HG02870 (cell line): ENCODE results near the gene TRAPPC2B.
A peak's percentile ranks its signal among the peaks of the same experiment; 100 is the strongest.
"Not testable (repeated sequence)": the region's sequence is repeated elsewhere in the genome, so short reads cannot be mapped to it uniquely, and the experiment has no call there.

Experiments used
- ATAC-seq: cut with Tn5 transposase; IDR thresholded peaks from one replicate; pipeline ENCODE4 v1.9.1; 2021; ENCODE audit warnings: mild to moderate bottlenecking, moderate library complexity; ENCODE audit not compliant: unreplicated experiment

Gene TRAPPC2B

DNA sequence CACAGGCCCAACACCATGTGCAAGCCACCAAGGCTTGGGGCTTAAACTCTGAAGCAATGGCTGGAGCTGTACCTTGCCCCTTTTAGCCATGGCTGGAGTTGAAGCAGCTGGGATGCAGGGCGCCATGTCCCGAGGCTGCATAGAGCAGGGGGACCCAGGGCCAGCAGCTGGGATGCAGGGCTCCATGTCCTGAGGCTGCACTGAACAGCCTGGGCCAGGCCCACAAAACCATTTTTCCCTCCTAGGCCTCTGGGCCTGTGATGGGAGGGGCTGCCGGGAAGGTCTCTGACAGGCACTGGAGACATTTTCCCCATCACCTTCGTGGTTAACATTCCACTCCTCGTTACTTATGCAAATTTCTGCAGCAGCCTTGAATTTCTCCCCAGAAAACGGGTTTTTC, 10.8 kb downstream of the TRAPPC2B start:
- ATAC-seq = no peak

DNA sequence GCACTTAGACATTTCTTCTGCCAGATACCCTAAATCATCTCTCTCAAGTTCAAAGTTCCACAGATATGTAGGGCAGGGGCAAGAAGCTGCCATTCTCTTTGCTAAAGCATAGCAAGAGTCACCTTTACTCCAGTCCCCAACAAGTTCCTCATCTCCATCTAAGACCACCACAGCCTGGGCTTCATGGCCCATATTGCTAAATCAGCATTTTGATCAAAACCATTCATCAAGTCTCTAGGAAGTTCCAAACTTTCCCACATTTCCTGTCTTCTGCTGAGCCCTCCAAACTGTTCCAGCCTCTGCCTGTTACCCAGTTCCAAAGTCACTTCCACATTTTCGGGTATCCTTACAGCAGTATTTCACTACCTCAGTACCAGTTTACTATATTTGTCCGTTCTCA, 11.3 kb downstream of the TRAPPC2B start:
- ATAC-seq = not testable (repeated sequence)

DNA sequence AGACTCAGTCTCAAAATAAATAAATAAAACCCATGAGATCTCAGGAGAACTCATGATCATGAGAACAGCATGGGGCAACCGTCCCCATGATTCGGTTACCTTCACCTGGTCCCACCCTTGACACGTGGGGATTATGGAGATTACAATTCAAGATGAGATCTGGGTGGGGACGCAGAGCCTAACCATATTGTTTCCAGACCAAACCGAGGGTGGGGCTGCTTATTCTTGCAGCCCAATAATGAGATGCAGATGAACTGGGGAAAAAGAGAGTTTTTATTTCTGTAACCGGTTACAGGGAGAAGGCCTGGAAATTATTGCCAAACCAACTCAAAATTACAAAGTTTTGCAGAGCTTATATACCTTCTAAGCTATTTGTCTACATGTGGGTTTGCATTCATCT, 12.8 kb downstream of the TRAPPC2B start:
- ATAC-seq = no peak

DNA sequence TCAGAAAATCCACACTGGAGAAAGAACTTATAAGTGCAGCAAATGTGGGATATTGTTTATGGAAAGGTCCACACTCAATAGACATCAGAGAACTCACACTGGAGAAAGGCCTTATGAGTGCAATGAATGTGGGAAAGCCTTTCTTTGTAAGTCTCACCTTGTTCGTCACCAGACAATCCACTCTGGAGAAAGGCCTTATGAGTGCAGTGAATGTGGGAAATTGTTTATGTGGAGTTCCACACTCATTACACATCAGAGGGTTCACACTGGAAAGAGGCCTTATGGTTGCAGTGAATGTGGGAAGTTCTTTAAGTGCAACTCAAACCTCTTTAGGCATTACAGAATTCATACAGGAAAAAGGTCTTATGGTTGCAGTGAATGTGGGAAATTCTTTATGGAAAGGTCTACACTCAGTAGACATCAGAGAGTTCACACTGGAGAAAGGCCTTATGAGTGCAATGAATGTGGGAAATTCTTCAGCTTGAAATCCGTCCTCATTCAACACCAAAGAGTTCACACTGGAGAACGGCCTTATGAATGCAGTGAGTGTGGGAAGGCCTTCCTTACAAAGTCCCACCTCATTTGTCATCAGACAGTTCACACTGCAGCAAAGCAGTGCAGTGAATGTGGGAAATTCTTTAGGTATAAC, 14.3 kb downstream of the TRAPPC2B start:
- no peak for ATAC-seq

DNA sequence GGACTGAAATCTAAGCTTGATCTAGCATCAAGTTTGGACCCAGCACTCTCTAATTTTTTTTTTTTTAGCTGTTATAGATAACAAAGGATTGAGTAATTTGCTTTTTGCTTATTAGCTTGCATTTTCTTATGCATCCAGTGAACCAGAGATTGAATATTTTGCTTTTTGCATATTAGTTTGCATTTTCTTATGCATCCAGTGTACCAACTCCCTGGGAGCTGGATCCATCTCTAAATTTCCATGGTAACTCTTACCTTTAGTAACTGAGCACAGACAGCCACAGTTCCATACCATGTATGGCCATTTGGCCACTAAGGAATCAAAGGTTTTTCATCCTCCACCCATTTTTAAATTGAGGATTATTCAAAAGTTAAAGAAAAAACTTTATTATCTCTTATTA, 17.6 kb downstream of the TRAPPC2B start:
- ATAC-seq = no peak

DNA sequence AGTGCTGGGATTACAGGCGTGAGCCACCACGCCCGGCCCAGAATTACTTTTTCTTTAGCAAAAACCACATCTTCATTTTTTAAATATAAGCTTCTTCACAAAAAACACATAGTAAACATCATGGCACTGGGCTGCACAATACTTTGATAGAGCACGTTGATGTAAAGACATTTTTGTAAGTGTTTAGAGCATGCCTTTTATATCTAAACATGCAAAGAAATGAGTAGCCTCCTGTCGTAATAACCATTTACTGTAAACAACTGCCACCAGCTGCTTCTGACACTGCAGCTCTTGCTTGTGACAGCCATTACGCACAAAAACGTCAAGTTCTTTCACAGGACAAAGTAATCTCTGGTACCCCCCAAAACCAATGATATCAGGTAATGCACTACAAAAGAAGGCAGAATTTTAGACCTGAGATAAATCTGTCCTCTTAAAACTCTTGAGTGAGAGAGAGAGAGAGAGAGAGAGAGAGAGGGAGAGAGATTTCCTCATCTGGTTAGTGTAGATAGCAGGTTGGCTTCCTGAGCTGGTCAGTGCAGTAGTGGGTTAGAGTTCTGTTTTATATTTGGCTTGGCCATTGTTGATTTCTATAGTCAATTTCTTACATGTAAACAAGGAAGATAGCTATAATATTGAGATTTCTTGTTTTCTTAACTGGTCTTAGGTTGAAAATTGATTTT, 19.6 kb downstream of the TRAPPC2B start:
- no peak for ATAC-seq

DNA sequence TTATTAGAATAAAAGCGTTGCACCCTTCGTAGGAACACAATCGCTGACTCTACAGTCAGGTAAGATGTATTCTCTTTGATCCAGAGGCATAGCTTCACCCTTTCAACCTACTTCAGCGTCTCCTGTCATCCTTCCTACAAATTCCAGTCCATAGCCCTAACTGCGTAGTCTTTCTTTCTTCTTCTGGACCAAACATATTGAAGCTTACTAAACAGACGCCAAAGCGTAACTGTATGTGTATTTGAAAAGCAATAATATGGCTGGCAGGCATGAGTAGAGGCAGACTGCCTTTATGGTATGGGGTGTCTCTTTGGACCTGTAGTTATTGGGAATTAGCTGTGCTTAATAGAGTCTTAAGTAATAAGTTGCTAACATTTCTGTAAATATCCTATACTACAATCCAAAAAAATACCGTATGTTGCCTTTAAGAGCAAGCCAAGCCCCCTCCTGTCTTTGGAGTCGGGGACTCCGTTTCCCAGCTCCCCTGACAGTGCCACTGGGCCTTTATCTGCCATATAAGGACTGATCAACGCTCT, 25.9 kb downstream of the TRAPPC2B start:
- ATAC-seq = no peak

DNA sequence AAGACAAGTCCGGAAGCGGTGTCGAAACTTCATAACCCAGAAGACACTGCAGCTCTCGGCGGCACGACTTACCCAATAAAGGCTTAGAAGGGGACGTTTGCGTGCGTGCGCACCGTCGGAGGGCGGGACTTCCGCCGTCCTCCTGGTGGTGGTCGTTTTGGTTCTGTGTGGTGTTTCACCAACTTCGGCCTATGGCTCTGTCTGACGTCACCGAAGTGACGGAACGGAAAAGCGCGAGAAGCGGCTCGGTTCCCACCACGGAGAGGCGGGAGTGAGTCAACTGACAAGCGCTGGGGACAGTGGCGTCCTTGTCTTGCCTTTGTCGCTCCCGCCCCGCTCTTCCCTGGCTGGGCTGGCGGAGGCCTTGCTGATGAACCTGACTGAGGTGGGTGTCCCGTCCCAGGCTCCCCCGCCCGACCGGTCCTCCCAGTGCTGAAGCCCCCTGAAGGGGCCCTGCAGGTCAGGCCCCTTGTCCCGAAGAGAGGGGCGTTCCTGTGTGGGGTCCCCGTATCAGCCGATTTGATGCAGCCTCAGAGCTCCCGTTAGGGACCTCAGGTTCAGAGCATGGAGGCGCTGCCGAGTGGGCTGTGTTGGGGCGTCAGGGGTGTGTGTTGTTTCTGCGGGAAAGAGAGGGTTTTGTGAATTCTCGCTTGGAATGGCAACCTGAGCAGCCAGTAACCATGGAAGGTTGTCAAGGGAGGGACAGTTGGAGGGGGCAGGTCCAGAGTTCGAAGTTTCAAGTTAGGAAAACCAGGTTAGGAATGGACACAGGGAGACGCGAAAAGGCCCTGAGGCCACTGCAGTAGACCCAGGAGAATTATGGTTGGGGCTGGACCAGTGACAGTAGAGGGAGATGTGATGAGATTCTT, 26.6 kb downstream of the TRAPPC2B start, which contains the start of gene ZNF548:
TSS of gene ZNF548 (plus strand) at position 125 of the 869 bp plus-strand sequence. CDS start at position 371, 246 bp downstream.
- peak; percentile 99 for ATAC-seq

DNA sequence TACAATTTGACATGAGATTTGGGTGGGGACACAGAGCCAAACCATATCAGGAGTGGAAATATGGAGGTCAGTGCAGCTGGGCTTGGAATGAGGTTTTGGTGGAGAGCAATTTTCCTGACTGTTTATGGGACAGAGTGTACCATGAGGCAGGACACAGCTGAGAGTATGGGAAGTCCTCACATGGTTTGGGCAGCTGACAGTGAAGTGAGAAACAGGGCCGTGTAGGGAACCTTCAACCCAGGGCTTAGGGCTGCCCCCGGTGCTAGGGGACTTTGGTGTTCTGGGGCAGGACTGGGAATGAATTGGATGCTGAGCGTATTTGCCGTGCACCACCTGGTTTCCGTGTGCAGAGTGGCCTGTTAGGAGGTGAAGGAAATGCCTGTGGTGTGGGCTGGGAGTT, 32.4 kb downstream of the TRAPPC2B start:
- no peak for ATAC-seq

DNA sequence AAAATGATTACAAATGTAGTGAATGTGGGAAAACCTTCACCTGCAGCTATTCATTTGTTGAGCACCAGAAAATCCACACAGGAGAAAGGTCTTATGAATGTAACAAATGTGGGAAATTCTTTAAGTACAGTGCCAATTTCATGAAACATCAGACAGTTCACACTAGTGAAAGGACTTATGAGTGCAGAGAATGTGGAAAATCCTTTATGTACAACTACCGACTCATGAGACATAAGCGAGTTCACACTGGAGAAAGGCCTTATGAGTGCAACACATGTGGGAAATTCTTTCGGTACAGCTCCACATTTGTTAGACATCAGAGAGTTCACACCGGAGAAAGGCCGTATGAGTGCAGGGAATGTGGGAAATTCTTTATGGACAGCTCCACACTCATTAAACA, 35.5 kb downstream of the TRAPPC2B start:
- ATAC-seq = no peak

DNA sequence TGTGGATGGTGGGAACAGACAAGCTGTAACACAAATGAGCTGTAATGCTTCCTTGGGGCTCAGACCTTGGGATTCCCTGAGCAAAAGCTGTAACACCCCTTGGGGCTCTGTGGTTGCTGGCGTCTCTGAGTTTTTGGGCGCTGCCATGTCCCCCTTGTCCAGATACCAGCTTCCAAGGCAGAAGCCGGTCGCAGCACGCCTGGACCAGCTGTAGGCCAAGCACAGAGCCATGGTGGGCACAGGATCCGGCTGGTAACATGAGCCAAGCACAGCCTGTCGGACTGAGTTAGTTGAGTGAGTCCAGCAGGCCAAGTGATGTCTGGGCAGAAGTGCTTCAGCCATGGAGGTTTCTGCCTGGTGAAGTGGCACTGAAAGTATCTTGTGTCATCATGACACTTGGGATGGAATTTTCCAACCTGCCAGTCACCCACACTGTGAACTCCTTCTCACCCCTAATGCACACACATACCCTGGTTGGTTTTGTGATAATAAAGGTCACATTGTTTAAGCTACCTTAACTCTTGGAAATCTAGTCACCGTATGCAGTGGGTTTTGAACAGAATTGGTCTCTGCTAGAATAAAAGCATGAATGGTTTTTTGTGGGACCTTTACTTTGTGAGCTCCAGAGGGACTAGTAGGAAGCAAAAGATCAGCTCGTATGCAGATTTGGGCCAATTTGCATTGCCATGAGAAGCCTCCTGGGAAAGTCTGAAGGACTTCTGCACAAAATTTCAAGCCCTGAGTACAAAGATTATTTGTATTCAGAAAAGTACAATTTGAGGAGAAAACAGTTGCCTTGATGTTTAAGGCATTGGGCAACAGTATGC, 40.6 kb downstream of the TRAPPC2B start:
- no peak for ATAC-seq

DNA sequence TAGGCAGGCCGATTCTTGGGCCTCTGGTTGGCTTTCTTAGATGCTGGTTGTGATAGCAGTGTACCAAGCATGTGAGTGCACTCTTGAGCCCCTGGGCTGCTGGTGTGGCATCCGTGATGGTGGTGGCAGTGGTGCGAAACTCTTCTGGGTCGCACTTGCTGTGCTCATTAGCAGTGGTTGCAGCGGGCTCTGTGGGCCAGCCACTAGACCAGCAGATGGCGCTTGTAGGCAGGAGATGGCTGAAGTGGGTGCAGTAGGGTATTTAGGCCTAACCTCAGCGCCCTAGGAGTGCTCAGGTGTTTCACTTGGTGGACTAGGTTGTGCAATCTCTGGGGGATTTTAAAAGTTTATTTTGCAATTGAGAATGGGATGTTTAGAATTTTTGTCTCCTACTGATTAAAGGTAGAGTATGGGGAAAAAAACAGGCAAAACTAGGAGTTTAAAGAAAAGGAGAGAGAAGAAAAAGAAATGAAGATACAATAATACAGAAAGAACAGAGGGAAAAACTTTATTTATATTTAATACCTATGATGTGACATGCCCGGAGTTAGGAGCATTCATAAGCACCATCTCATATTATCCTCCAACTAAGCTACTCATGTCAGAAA, 43.3 kb downstream of the TRAPPC2B start:
- no peak for ATAC-seq

DNA sequence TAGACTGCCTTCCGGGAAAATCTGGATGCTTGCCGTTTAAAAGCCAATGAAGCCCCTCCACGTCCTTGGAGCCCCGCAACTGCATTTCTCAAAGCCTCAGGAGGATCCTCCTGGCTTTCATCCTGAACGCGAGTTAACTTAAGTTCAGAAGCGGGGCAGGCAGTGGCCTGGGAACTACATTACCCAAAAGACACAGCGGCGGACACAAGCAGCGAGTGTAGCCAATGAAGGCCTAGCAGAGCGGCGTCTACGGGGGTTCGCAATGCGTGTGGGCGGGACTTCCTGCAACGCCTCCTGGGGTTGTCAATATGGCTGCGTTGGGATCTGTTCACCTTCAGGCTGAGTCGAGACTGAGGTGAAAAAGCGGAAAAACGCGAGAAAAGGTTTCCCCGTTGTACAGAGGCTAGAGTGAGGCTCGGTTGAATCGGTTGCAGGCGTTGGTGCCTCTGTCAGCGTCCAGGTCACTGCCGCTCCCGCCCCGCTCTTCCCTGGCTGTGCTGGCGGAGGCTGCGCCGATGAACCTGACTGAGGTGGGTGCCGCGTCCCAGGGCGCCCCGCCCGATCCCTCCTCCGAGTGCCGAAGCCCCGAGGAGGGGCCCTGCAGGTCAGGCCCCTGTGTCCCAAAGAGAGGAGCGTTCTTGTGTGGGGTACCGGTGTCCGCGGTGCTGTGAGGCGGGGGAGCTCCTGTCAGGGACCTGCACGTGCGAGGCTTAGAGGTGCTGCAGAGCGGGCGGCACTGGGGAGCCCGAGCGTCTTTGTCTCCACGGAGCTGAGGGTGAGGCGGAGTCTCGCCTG, 47.7 kb downstream of the TRAPPC2B start, which contains the start of gene ZNF17:
TSS of gene ZNF17 (plus strand) at position 285 of the 795 bp plus-strand sequence. CDS start 2,455 bp downstream, outside the sequence.
- peak; percentile 99 for ATAC-seq
